Mucosa of stomach (tissue), 1 donor: ENCODE data around the gene SLC45A1.
A peak's percentile ranks its signal among the peaks of the same experiment; 100 is the strongest.

Experiments used
- H3K27me3 ChIP-seq: one replicate; pipeline ENCODE4 v1.7.0; 2013; ENCODE audit warnings: mild to moderate bottlenecking, low read length; ENCODE audit not compliant: control insufficient read depth, insufficient read depth
- H3K36me3 ChIP-seq: one replicate; pipeline ENCODE4 v1.7.0; 2013; ENCODE audit warnings: low read length; ENCODE audit not compliant: control insufficient read depth, insufficient read depth
- H3K4me1 ChIP-seq: one replicate; pipeline ENCODE4 v1.7.0; 2013; ENCODE audit warnings: mild to moderate bottlenecking, low read length; ENCODE audit not compliant: control insufficient read depth, insufficient read depth
- H3K4me3 ChIP-seq: one replicate; pipeline ENCODE4 v1.7.0; 2013; ENCODE audit warnings: low read length
- H3K9ac ChIP-seq: one replicate; pipeline ENCODE4 v1.7.0; 2013; ENCODE audit warnings: mild to moderate bottlenecking, low read length, moderate library complexity
- H3K9me3 ChIP-seq: one replicate; pipeline ENCODE4 v1.7.0; 2013; ENCODE audit warnings: mild to moderate bottlenecking, low read length, moderate library complexity; ENCODE audit not compliant: control insufficient read depth
- donor health status: Pancreatic carcinoma.

SLC45A1 gene

DNA sequence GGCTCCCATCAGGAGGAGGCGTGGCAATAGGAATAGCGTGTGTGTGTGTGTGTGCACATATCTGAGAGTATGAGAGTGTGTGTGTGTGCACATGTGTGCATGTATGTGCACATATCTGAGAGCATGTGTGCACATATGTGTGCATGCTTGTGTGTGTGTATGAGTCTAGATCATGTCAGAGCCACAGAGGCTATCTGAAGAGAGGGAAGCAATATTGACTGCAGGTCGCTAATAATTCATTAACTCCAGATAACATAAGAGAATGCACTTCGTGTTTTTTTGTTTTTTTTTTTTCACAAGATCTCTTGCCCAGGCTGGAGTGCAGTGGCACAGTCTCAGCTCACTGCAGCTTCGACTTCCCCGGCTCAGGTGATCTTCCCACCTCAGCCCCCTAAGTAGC is 4.7 kb upstream of the SLC45A1 start:
- H3K9ac ChIP-seq, result no peak overlapping the region
- no peak overlapping the region for H3K4me3 ChIP-seq
- no peaks in the 10 kb centered on the region for H3K9me3 ChIP-seq
- H3K4me1 ChIP-seq, result peaks cover 30% of the 10 kb centered on the region
- H3K36me3 ChIP-seq, result no peaks in the 10 kb centered on the region
- peaks cover 6% of the 10 kb centered on the region for H3K27me3 ChIP-seq

DNA sequence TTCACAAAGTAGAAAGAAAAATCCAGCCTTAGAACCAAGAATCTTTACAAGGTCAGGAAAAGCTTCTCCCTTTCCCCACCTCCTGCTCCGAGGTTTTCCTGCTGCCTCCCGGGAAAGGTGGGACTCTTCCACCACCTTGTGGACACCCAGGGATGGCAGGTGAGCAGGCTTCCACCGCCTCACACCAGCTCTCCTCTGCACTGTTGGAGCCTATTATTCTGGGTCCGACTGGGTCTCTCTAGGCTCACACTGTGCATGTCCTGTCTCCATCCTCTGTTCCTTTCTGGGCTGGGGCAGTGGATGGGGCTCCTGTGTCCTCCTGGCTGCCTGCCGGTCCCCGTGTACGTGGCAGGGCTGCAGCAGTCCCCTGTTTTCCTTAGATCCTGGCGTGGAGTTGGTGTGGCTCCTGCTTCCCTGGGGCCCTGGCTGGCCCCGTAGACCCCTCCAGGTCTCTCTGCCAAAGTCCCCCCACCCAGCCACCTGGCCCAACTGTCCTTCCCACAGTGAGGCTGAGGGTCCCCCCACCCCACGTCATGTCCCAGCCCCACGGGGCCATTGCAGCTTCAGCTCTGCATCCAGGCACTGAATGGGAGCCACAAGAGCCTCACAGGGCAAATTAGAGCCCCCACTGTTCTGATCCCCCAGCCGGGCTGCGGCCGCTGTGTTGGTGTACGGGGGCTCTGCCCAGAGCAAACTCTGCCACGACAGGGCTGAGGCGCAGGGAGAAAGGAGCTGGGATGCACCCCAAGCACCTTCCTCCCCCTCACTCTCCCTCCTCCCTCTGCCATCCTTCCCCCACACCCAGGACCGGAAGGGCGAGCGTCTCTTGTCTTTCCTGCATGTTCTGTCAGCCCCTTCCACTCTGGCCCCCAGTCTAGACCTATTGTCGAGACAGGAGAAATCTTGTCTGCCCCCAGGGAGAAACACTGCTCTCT is 3.3 kb upstream of the SLC45A1 start:
- Histone ChIP-seq H3K4me3 (no peak overlapping the region), H3K9ac (no peak overlapping the region), H3K9me3 (no peaks in the 10 kb centered on the region), H3K4me1 (peaks cover 33% of the 10 kb centered on the region), H3K36me3 (no peaks in the 10 kb centered on the region), H3K27me3 (peaks cover 16% of the 10 kb centered on the region)

DNA sequence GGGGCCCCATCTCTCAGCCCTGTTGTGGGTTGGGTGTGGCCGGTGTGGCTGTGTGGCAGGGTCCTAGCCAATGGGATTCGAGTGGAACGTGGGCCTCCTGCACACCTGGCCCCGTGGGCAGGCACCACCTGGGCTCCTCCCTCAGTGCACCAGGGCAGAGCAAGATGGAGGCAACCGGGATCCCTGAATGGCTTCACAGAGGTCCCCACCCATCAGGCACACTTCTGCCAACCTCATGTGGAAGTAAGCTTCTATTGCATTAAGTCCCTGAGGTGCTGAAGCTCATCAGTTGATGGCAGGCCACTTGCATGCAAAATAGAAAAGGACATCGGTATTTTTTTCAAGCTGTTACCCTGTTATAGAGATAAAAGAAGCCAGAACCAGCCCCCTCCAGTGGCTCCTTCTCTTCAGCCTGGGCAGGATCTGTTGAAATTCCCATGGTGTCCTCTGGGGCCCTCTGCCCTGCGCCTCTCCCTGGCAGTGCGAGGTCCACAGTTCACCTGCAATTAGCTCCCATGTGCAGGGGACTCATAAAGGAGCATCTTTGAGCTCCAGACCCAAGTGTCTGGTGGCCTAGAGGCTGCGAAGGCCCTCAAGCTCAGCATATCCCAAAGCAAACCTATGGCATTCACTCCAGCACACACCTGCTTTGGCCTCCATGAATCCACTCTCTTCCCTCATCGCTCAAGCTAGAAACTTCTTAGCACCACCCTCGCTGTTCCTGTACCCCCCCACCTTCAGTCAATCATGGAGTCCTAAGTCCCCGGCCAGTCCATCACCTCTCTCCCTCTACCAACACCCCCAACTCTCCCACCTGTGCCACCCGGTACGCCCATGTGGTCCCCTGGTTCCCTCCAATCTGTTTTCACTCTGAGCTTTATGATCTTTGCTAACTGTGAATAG is 2.1 kb upstream of the SLC45A1 start:
- Histone ChIP-seq H3K27me3 (peaks cover 16% of the 10 kb centered on the region), H3K9ac (no peak overlapping the region), H3K4me1 (peaks cover 33% of the 10 kb centered on the region), H3K4me3 (no peak overlapping the region), H3K9me3 (no peaks in the 10 kb centered on the region), H3K36me3 (no peaks in the 10 kb centered on the region)

DNA sequence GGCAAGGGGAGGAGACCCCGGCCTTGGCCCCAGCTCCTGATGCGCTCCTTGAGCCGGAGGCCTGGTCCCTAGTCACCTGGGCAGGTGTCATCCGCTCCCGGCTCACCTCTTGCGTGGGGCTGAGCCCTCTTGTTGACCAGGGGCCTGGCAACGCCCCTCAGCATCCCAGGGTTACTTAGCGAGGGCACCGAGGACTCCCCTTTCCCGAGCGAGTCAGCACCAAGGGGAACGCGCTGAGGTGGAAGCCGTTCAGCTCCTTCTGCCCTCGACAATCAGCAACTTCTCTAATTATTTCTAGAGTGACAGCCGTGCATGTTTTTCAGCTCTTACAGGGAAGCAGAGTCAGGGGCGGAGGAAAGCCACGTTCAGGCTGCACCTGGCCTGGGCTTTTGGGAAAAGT is 522 bp downstream of the SLC45A1 start:
- Histone ChIP-seq H3K36me3 (no peaks in the 10 kb centered on the region), H3K27me3 (peaks cover 16% of the 10 kb centered on the region), H3K9ac (peak overlapping the region; percentile 29), H3K4me3 (peak overlapping the region; percentile 25), H3K4me1 (peaks cover 19% of the 10 kb centered on the region), H3K9me3 (no peaks in the 10 kb centered on the region)

DNA sequence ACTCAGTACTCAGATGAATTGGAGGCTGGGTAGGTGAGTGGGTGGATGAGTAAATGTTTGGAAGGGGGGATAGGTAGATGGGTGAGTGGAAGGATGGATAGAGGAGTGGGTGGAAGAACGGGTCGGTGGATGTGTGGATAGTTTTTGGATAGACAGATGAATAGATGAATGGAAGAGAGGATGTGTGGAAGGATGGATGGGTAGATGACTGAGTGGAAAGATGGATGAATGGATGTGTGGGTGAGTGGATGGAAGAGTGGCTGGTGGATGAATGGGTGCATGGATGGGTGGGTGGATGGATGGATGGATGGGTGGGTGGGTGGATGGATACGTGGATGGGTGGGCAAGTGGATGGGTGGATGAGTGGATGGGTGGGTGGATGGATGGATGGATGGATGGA is 3.7 kb downstream of the SLC45A1 start:
- H3K9ac ChIP-seq, result no peak overlapping the region
- H3K27me3 ChIP-seq, result peaks cover 12% of the 10 kb centered on the region
- H3K9me3 ChIP-seq, result no peaks in the 10 kb centered on the region
- H3K36me3 ChIP-seq, result no peaks in the 10 kb centered on the region
- no peak overlapping the region for H3K4me3 ChIP-seq
- peaks cover 10% of the 10 kb centered on the region for H3K4me1 ChIP-seq

DNA sequence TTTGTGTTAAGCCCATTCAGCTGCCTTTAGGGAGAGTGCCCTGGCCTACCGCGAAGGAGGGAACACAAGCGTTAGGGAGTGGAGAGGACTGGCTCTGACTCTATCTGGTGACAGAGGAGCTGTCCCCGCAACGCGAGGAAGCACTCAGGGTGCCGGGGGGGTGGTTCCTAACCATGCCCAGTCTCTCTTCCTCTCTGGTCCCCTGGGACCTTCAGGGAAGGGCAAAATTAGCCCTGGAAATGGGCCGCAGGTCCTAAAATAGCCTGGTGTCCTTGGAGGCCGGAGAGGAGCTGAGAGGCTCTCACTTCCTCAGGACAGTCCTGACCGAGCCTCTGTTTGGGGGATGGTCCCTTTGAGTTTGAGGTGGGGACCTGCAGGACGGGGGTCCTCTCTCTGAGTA is 5.8 kb downstream of the SLC45A1 start:
- Histone ChIP-seq H3K36me3 (no peaks in the 10 kb centered on the region), H3K4me3 (no peak overlapping the region), H3K9ac (no peak overlapping the region)

DNA sequence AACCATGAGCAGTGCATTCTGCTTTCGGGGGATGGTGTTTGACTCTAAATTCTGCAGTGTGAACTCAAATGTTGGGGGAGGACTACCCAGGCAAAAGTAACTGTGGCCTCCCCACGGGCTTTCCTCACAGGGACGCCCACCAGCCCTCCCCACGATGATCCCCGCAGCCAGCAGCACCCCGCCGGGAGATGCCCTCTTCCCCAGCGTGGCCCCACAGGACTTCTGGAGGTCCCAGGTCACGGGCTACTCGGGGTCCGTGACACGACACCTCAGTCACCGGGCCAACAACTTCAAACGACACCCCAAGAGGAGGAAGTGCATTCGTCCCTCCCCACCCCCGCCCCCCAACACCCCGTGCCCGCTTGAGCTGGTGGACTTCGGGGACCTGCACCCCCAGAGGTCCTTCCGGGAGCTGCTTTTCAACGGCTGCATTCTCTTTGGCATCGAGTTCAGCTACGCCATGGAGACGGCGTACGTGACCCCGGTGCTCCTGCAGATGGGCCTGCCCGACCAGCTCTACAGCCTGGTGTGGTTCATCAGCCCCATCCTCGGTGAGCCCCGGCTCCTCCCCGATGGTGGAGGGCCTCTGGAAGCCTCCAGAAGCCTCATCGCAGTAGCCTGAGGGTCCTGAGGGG is 6.4 kb downstream of the SLC45A1 start:
- Histone ChIP-seq H3K9ac (no peak overlapping the region), H3K36me3 (no peaks in the 10 kb centered on the region), H3K9me3 (no peaks in the 10 kb centered on the region), H3K4me3 (no peak overlapping the region), H3K27me3 (peaks cover 1% of the 10 kb centered on the region), H3K4me1 (no peaks in the 10 kb centered on the region)

More for the DNA sequence above, 5.8 kb downstream of the SLC45A1 start:
- no peaks in the 10 kb centered on the region for H3K9me3 ChIP-seq
- no peaks in the 10 kb centered on the region for H3K4me1 ChIP-seq
- H3K27me3 ChIP-seq, result peaks cover 5% of the 10 kb centered on the region

DNA sequence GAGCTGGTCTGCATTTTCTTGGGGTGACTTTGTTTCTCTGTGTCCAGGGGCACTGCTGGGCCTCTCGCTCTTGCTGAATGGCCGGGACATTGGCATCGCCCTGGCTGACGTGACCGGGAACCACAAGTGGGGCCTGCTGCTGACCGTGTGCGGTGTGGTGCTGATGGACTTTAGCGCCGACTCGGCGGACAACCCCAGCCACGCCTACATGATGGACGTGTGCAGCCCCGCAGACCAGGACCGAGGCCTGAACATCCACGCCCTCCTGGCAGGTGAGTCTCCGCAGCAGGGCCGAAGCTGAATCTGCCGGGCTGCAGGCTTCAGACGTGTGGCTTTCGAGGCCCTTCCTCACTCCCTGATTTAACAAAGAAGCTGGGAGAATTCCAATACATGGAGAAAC is 7.9 kb downstream of the SLC45A1 start:
- Histone ChIP-seq H3K9me3 (no peaks in the 10 kb centered on the region), H3K4me3 (no peak overlapping the region), H3K27me3 (no peaks in the 10 kb centered on the region), H3K4me1 (no peaks in the 10 kb centered on the region), H3K9ac (no peak overlapping the region), H3K36me3 (no peaks in the 10 kb centered on the region)

DNA sequence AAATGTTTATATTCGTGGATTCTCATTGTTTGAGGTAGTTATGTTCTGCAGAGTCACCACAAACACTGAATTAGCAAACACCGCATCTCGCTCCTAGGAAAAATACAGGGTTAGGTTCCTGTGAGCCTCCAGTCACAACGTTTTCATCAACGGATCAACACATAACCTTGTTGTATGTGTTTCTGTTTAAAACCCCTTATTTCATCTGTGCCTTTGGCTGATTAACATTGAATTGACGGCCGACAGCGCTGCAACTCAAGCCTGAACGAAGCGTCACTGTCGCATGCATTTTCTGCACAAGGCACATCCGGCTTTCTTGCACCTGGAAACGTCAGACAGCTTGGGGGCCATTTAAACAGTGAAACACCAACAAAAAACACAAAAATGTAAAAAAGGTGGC is 8.4 kb downstream of the SLC45A1 start:
- Histone ChIP-seq H3K4me1 (no peaks in the 10 kb centered on the region), H3K9ac (no peak overlapping the region), H3K4me3 (no peak overlapping the region), H3K9me3 (no peaks in the 10 kb centered on the region), H3K27me3 (no peaks in the 10 kb centered on the region), H3K36me3 (no peaks in the 10 kb centered on the region)

DNA sequence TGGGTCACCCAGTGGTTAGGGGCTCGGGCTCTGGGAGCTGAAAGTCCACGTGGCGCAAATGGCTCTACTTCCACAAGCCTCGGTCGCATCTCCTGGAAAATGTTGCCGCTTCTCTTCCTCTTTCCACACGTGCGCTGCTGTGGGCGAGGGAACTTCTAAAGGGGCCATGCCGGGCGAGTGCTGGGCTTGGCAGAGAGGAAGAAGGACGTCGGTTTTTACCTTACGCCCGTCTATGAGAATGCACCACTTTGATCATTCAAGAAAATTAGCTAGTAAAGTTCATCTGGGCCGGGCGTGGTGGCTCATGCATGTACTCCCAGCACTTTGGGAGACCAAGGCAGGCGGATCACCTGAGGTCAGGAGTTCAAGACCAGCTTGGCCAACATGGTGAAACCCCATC is 10.4 kb downstream of the SLC45A1 start:
- Histone ChIP-seq H3K9me3 (no peaks in the 10 kb centered on the region), H3K36me3 (no peaks in the 10 kb centered on the region), H3K4me1 (no peaks in the 10 kb centered on the region), H3K4me3 (no peak overlapping the region), H3K9ac (no peak overlapping the region), H3K27me3 (no peaks in the 10 kb centered on the region)

DNA sequence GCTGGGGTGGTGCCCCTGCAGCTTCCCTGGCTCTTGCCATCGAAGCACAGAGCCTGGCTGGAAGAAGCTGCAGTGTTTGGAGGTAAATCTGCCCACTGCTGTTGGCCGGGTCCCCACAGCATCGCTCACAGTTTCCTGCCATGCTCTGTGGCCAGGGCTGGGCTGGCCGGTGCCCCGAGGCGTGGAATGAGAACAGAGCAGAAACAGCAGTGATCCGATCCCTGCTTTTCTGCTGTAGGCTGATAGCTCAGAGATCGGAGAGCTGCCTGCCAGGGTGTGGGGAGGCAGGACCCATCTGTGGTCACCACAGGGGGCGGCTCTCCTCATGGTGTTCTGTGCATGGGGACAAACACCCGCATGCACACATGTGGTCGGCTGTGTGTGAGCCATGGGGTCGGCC is 11.5 kb downstream of the SLC45A1 start:
- Histone ChIP-seq H3K4me3 (no peak overlapping the region), H3K36me3 (no peaks in the 10 kb centered on the region), H3K27me3 (no peaks in the 10 kb centered on the region), H3K9ac (no peak overlapping the region), H3K9me3 (no peaks in the 10 kb centered on the region), H3K4me1 (no peaks in the 10 kb centered on the region)

DNA sequence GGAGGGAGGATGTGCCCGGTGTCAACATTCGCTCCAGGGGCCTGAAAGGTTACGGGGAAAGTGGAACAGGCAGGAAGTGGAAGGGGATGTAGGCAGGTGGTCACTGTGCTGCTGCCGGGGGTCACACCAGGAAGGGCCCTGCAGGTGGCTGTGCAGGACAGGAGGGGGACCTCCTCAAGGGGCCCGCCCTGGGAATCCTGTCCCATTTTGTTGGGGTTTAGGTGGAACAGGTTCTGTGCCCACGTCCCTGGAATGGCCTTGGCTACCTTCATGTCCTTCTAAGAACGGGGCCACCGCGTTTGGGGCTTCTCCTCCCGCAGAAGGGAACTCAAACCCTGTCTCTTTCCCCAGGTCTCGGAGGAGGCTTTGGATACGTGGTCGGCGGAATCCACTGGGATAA is 11.9 kb downstream of the SLC45A1 start:
- Histone ChIP-seq H3K4me1 (no peaks in the 10 kb centered on the region), H3K36me3 (no peaks in the 10 kb centered on the region), H3K9ac (no peak overlapping the region), H3K4me3 (no peak overlapping the region), H3K9me3 (no peaks in the 10 kb centered on the region), H3K27me3 (no peaks in the 10 kb centered on the region)
